Hepatocyte (in vitro differentiated cells): ENCODE measurements around the gene LYPD8.

Experiments used
- CTCF ChIP-seq: fragments of 200-600 bp; sonication (generic); IDR thresholded peaks from 2 replicates; pipeline ENCODE4 v1.5.1; 2016; ENCODE audit warnings: antibody characterized with exemption, mild to moderate bottlenecking; ENCODE audit not compliant: poor library complexity
- EZH2 ChIP-seq: fragments of 200-600 bp; sonication (generic); IDR thresholded peaks from 2 replicates; pipeline ENCODE4 v1.6.1; 2016; ENCODE audit warnings: antibody characterized with exemption, mild to moderate bottlenecking, borderline replicate concordance

GRCh38 chr1:248792342-248792741 is 36.8 kb upstream of the LYPD8 start:
- TF ChIP-seq CTCF (no peak), EZH2 (no peak)
